GM12865 (cell line): ENCODE data around the gene ZNF442.
"Not testable (repeated sequence)": the region's sequence is repeated elsewhere in the genome, so short reads cannot be mapped to it uniquely, and the experiment has no call there.

Experiments used
- DNase-seq: peaks from one replicate; pipeline ENCODE4 v3.0.0; 2010; ENCODE audit warnings: low read depth
- H3K4me3 ChIP-seq: 2 replicates; pipeline ENCODE4 v1.5.1; 2011; ENCODE audit warnings: mild to moderate bottlenecking, low read depth, low read length, control low read depth
- CTCF ChIP-seq: IDR thresholded peaks from 2 replicates; pipeline ENCODE4 v1.5.1; 2011; ENCODE audit warnings: low read length, control low read depth, low read depth, inconsistent platforms; ENCODE audit not compliant: insufficient read depth; ENCODE audit errors: missing control alignments

ZNF442 gene

GRCh38 chr19:12379732-12380443, 14.4 kb upstream of the ZNF442 start:
- DNase-seq = no peak
- no peak for TF ChIP-seq CTCF
- no peak overlapping the region for H3K4me3 ChIP-seq

GRCh38 chr19:12374026-12374425, 8.5 kb upstream of the ZNF442 start:
- no peak for DNase-seq
- no peak for TF ChIP-seq CTCF
- no peak overlapping the region for H3K4me3 ChIP-seq

- no peak for TF ChIP-seq CTCF
- peak overlapping the region; percentile 85 for H3K4me3 ChIP-seq
- peak; percentile 3 for DNase-seq
Observed at GRCh38 chr19:12364391-12365235, 870 bp downstream of the ZNF442 start.

- DNase-seq, H3K4me3 ChIP-seq: not testable (repeated sequence)
Observed at GRCh38 chr19:12362236-12362635, 3.2 kb downstream of the ZNF442 start.

GRCh38 chr19:12353375-12353774, 12.1 kb downstream of the ZNF442 start:
- no peak for TF ChIP-seq CTCF
- DNase-seq = no peak

GRCh38 chr19:12350890-12351197, 14.6 kb downstream of the ZNF442 start:
- no peak for TF ChIP-seq CTCF
- DNase-seq = no peak
- H3K4me3 ChIP-seq = no peak overlapping the region

More at GRCh38 chr19:12353375-12353774, 12.1 kb downstream of the ZNF442 start:
- H3K4me3 ChIP-seq = no peak overlapping the region

GRCh38 chr19:12350185-12350889, 15.1 kb downstream of the ZNF442 start:
- H3K4me3 ChIP-seq = no peak overlapping the region
- no peak for DNase-seq
- TF ChIP-seq CTCF = no peak
